GM18499 (cell line): ENCODE results near the gene MTUS2.
"Not testable (repeated sequence)": the region's sequence is repeated elsewhere in the genome, so short reads cannot be mapped to it uniquely, and the experiment has no call there.

Experiments used
- ATAC-seq: cut with Tn5 transposase; IDR thresholded peaks from one replicate; pipeline ENCODE4 v1.9.1; 2021; ENCODE audit warnings: moderate number of reproducible peaks; ENCODE audit not compliant: insufficient read depth, unreplicated experiment

The MTUS2 gene

GRCh38 chr13:29362849-29363604 lies 542.9 kb downstream of the MTUS2 start:
- no peak for ATAC-seq

DNA sequence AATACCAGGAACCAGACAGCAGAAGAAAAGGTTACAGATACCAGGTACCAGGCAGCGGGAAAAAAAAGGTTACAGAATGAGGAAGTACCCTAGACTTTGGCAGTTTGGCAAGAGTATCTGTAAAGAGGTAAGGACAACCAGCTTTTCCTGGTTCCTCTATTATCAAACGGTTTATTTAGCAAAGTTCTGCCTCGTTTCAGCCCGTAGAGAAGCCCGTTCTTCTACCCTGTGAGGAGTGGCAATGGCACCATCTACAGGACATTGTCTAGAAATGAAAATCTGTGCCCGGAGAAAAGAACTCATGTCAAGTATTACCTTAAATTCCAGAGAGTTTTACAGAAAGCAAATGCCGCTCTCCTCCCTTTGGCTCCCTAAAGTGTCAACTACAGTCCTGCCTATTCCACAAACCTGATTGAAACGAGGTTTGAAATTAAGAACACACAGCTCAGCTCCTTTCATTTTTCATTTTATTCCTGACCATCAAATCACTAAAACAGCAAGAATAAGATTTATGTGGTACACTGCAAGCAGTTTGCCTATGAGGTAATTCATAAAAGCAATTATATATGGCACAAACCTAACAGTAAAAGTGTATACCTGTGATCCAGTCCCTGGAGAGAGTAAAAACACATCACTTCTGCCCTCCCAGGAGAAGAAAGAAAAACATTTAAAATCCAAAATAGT lies 549.1 kb downstream of the MTUS2 start:
- ATAC-seq, result no peak

DNA sequence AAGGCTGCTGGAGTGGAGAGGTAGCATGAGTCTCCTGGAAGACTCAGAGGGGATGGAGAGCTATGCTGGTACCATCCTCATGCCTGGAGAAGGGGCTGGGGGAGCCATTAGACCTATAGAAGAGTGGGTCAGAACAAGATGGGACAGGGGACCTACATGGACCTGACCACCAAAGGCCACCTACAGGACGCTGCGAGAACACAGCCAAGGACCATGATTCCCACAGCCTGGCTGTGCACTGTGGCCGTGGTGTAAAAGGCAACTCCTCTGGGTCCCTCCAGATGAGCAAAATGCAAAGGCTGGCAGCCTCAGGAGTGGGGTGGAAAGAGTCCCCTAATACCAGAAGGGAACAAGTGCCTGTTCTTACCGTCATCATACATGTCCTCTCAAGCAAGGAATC lies 559.1 kb downstream of the MTUS2 start:
- no peak for ATAC-seq

GRCh38 chr13:29379865-29380264 lies 559.7 kb downstream of the MTUS2 start:
- no peak for ATAC-seq

DNA sequence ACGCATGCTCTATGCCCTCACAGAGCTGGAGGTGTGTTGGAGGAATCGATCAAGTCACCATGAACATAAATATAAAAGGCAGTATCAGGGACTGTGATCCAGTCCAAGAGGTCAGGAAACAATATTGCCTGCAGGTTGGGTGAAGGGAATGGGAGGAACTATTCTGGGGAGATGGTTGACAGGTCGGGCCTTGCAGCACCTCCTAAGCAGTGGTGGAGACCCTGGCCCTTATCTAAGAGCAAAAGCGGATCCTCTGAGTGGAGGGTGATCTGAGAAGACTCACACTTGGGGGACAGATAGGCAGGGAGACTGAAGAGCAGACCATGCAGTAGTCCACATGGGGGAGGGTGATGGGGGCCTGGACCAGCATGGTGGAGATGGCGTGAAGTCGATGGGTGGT lies 561.9 kb downstream of the MTUS2 start:
- no peak for ATAC-seq

DNA sequence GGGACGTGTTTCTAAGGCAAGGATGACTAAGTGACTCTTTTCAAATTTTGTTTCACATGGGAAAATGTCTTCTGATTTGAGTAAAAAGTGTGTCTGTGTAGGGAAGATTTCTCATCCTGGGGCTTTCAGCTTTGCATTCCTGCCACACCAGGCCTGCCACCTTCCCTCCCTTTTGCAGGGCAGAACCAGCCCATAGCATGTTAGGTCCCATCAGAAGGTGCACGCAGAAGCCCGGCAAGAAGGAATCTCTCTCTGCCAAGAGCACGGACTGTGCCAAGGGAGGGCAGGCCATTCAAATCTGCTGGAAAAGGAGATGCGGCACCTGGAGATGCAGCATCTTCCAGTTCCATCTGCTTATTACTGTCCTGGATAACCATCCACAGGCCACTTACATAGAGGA lies 563.3 kb downstream of the MTUS2 start:
- ATAC-seq, result no peak

DNA sequence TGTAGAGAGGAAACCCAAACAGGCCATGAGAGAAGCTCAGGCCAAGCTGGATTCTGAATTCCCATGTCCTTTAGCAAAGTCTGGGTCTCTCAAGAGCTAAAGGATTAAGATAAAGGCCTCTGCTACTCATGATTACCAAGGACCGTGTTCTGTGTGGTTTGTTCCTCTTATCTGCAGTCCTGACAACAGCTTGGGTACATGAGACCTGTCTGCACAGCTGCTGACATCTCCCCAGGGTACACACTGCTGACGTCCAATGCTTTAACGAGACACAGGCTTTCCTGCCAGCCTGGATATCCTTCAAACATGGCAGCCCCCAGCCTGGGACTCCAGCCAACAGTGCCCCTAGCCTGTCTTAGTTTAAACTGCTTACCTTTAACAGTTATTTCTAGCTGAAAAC lies 564.3 kb downstream of the MTUS2 start:
- ATAC-seq, result no peak

GRCh38 chr13:29384871-29385270 lies 564.7 kb downstream of the MTUS2 start:
- ATAC-seq, result no peak

DNA sequence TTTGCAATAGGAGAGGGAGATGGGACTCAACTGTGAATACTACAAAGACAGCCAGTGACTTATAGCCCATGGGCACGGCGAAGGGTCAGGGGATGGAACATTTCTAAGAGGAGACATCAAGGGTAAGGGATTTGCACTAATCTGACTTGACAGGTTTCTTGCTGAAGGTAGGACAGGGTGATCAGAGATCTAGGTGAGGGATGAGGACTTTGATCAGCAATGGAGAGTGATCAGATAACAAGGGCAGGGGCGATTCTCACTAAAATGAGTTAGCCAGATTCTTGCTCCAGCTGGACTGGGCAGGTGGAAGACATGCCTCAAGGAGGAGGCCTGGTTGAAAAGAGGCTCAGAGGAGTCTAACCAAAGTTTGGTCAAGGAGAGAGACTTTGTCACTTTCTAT lies 566.1 kb downstream of the MTUS2 start:
- ATAC-seq, result no peak

- ATAC-seq, result not testable (repeated sequence)
These were observed 570.5 kb downstream of the MTUS2 start for GRCh38 chr13:29390598-29390997.

GRCh38 chr13:29396446-29396845 lies 576.3 kb downstream of the MTUS2 start:
- ATAC-seq, result no peak

DNA sequence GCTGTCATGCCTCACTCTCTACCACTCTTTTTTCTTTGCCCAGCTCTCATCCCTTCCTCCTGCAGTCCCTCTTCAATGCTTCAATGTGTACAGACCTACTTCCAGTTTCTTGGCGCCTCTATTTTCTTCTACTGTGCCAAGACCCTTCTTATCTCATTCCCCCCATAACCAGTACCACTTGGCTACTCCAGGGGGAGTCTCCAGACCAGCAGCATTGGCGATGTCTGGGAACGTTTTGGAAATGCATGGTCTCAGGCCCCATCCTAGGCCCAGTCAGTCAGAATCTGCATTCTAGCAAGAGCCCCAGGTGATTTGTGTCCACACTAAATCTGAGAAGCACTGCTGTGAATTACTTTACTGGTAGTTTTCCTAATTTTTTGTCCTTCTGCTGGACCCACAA lies 577.1 kb downstream of the MTUS2 start:
- no peak for ATAC-seq

- ATAC-seq, result no peak
These were observed 582.1 kb downstream of the MTUS2 start for GRCh38 chr13:29402166-29402636.

GRCh38 chr13:29405401-29405800 lies 585.3 kb downstream of the MTUS2 start:
- ATAC-seq, result no peak

GRCh38 chr13:29411481-29411880 lies 591.3 kb downstream of the MTUS2 start:
- ATAC-seq, result no peak

GRCh38 chr13:29418026-29418425 lies 597.9 kb downstream of the MTUS2 start:
- ATAC-seq, result no peak

DNA sequence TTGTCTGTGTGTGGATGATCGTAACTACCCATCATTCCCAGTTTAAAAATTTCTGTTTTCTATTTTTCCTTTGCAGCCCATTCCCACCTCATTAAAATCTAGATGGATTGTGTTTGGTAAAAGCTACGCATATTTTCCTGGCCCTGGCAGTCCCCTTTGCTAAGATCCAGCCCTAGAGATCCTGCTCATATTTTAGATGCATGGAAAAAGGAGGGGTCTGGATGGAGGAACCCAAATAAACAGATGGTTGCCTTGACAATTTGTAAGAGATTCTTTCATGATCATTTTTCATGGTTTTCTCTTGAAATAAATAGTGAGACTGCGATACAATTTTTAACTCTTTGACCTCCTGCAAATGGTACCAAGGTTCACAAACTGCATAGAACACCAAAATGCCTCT lies 601.0 kb downstream of the MTUS2 start:
- no peak for ATAC-seq

DNA sequence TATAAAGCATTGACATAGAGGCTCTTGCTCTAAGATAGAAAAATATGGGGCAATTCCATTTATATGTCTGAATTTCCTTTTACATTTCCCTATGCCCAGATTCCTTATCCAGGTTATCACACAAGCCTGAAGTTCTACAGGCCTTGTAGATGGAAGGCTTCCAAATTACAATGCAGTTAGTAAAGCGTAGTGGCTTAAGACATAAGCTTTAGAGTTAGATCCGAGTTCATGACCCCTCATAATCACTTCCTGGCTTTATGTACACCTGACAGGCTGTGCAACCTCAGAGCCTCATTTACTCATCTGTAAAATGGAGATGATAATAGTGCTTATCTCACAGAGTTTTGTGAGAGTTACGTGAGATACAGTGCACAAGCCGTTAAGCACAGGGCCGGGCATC lies 601.9 kb downstream of the MTUS2 start:
- no peak for ATAC-seq

DNA sequence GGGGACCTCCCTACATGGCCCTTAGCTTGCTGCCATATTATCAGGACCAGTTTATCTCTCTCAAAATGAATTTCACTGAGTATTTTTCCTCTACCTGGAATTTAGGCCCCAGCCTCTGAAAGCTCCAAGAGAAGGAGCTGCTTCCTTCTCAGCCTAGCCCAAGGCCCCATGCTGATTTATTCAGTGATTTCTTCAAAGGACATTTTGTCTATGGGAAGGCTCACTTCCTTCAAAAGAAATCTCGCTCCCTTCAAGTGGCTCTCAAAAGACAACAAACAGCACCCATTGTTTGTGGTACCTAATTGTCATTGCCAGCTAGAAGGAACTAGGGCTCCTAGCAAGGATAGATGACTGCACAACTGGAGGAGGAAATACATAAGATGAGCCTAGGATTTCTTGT lies 602.9 kb downstream of the MTUS2 start:
- no peak for ATAC-seq

- no peak for ATAC-seq
These were observed 607.8 kb downstream of the MTUS2 start for GRCh38 chr13:29427937-29428309.

DNA sequence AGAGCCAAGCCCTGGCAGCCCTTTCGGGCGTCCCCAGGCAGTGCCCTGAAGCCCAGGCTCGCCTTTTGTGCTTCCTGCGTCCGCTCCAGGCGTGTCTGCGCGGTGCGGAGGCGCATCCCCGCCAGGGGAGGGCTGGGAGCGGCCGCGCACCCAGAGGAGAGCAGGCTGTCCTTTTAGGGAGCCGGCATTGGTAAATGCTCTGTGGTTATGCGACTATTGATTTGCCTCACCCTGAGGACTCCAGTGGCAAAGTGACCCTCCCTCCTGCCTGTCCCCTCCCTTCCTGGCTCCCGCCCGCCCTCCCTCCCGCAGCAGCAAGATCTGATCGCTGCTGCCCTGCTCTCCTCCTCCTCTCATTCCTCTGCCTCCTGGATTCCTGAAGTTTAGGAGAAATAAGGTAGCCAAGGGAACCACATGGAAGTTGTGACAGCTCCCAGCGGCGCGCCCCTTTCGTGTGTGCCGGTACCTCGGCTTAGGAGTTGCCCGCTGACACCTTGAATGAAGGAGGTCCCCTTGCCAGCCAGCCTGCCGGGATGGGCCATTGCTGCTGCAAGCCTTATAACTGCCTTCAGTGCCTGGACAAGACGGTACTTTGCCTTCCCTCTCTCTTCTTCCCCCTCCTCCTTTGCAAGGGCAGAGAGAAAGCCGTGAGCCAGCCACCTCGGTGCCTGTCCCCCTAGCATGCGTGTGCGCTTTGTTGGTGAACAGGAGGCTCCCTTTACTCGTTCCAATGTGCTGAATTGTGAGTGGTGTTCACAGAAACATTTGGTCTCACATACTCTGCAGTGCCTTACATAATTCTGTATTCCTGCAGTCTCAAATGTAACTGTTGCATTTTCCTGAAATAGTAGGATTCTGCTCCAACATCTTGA lies 608.4 kb downstream of the MTUS2 start:
- ATAC-seq, result no peak
